Mesendoderm (in vitro differentiated cells): ENCODE data around the gene IPO5.

Experiments
- DNase-seq: peaks from one replicate; pipeline ENCODE4 v3.0.0; 2013
- H2AK5ac ChIP-seq: 2 replicates; pipeline ENCODE4 v1.6.1; 2013; ENCODE audit warnings: low read length, inconsistent platforms
- H2BK120ac ChIP-seq: 2 replicates; pipeline ENCODE4 v1.6.1; 2013; ENCODE audit warnings: low read depth, mild to moderate bottlenecking, low read length, moderate library complexity, mixed read lengths
- H2BK15ac ChIP-seq: replicated peaks from 2 replicates; pipeline ENCODE4 v1.6.1; 2013; ENCODE audit warnings: low read depth, mild to moderate bottlenecking, moderate library complexity
- H2BK5ac ChIP-seq: 2 replicates; pipeline ENCODE4 v1.6.1; 2013; ENCODE audit warnings: low read length, inconsistent platforms
- H3K18ac ChIP-seq: 2 replicates; pipeline ENCODE4 v1.6.1; 2013; ENCODE audit warnings: mild to moderate bottlenecking, low read length, mixed read lengths
- H3K23ac ChIP-seq: one replicate; pipeline ENCODE4 v1.6.1; 2013; ENCODE audit warnings: low read length
- H3K27ac ChIP-seq: 2 replicates; pipeline ENCODE4 v1.5.1; 2013; ENCODE audit warnings: low read depth, mild to moderate bottlenecking, inconsistent platforms, low read length, moderate library complexity
- H3K27me3 ChIP-seq: 2 replicates; pipeline ENCODE4 v1.6.1; 2013; ENCODE audit warnings: low read length, control low read depth, mild to moderate bottlenecking, inconsistent platforms; ENCODE audit not compliant: insufficient read depth, poor library complexity
- H3K36me3 ChIP-seq: 2 replicates; pipeline ENCODE4 v1.6.1; 2013; ENCODE audit warnings: low read length, inconsistent platforms; ENCODE audit not compliant: control insufficient read depth, insufficient read depth
- H3K4ac ChIP-seq: one replicate; pipeline ENCODE4 v1.6.1; 2013; ENCODE audit warnings: low read depth, mild to moderate bottlenecking, low read length, moderate library complexity
- H3K4me1 ChIP-seq: 2 replicates; pipeline ENCODE4 v1.6.1; 2013; ENCODE audit warnings: low read depth, low read length, inconsistent platforms; ENCODE audit not compliant: control insufficient read depth
- H3K4me2 ChIP-seq: 2 replicates; pipeline ENCODE4 v1.6.1; 2013; ENCODE audit warnings: low read length
- H3K4me3 ChIP-seq: 2 replicates; pipeline ENCODE4 v1.5.1; 2013; ENCODE audit warnings: mild to moderate bottlenecking, low read length
- H3K56ac ChIP-seq: one replicate; pipeline ENCODE4 v1.6.1; 2013; ENCODE audit warnings: low read length
- H3K79me1 ChIP-seq: 2 replicates; pipeline ENCODE4 v1.6.1; 2013; ENCODE audit warnings: low read length, inconsistent platforms
- H3K79me2 ChIP-seq: 2 replicates; pipeline ENCODE4 v1.6.1; 2013; ENCODE audit warnings: mild to moderate bottlenecking, low read length; ENCODE audit not compliant: control insufficient read depth, insufficient read depth
- H3K9ac ChIP-seq: 2 replicates; pipeline ENCODE4 v1.6.1; 2013; ENCODE audit warnings: low read length, inconsistent platforms
- H4K5ac ChIP-seq: one replicate; pipeline ENCODE4 v1.6.1; 2013; ENCODE audit warnings: low read length
- H4K8ac ChIP-seq: one replicate; pipeline ENCODE4 v1.6.1; 2013; ENCODE audit warnings: low read depth, mild to moderate bottlenecking, control low read depth, low read length, moderate library complexity
- WGBS: extraction: QIAGEN DNeasy Blood & Tissue Kit; methylation state at CpG from one replicate; pipeline ENCODE4 v1.1.7; 2013; ENCODE audit warnings: low lambda C conversion rate, missing lambda C conversion rate; ENCODE audit not compliant: insufficient coverage; ENCODE audit errors: extremely low coverage; 5-methylcytosine and 5-hydroxymethylcytosine counted together

Gene IPO5

GRCh38 chr13:97978651-97979050 is 25.2 kb downstream of the IPO5 start:
- Histone ChIP-seq H3K27me3 (no peaks in the 10 kb centered on the region), H4K5ac (no peak overlapping the region), H2AK5ac (no peak overlapping the region), H3K79me1 (no peaks in the 10 kb centered on the region), H3K4ac (no peak overlapping the region), H3K18ac (no peak overlapping the region), H3K4me1 (no peaks in the 10 kb centered on the region), H3K4me2 (no peak overlapping the region), H3K79me2 (peaks cover 39% of the 10 kb centered on the region), H2BK120ac (no peak overlapping the region), H3K4me3 (no peak overlapping the region), H2BK15ac (no peak overlapping the region), H3K23ac (no peak overlapping the region), H4K8ac (no peak overlapping the region), H3K27ac (no peak overlapping the region), H3K56ac (no peak overlapping the region), H3K9ac (no peak overlapping the region), H2BK5ac (no peak overlapping the region), H3K36me3 (no peaks in the 10 kb centered on the region)
- peak; percentile 80 for DNase-seq

GRCh38 chr13:97979051-97979450 is 25.6 kb downstream of the IPO5 start:
- no peaks in the 10 kb centered on the region for H3K79me1 ChIP-seq
- no peak overlapping the region for H2BK15ac ChIP-seq
- no peak overlapping the region for H4K5ac ChIP-seq
- no peak overlapping the region for H3K4me2 ChIP-seq
- no peak overlapping the region for H3K27ac ChIP-seq
- WGBS = no CpG with 5 or more reads among the region's 5 CpGs
- H3K23ac ChIP-seq = no peak overlapping the region
- no peak overlapping the region for H3K4ac ChIP-seq
- no peak overlapping the region for H2AK5ac ChIP-seq
- no peak overlapping the region for H3K4me3 ChIP-seq
- H3K18ac ChIP-seq = no peak overlapping the region
- no peak overlapping the region for H4K8ac ChIP-seq
- no peaks in the 10 kb centered on the region for H3K36me3 ChIP-seq
- peaks cover 39% of the 10 kb centered on the region for H3K79me2 ChIP-seq
- DNase-seq = no peak
- no peak overlapping the region for H2BK120ac ChIP-seq
- no peaks in the 10 kb centered on the region for H3K4me1 ChIP-seq
- no peaks in the 10 kb centered on the region for H3K27me3 ChIP-seq
- no peak overlapping the region for H3K9ac ChIP-seq
- H3K56ac ChIP-seq = no peak overlapping the region
- H2BK5ac ChIP-seq = no peak overlapping the region

- Histone ChIP-seq H3K27ac (no peak overlapping the region), H3K23ac (no peak overlapping the region), H3K79me2 (peaks cover 39% of the 10 kb centered on the region), H3K9ac (no peak overlapping the region), H3K4ac (no peak overlapping the region), H2BK15ac (no peak overlapping the region), H3K27me3 (no peaks in the 10 kb centered on the region), H3K4me2 (no peak overlapping the region), H3K18ac (no peak overlapping the region), H3K4me1 (no peaks in the 10 kb centered on the region), H4K5ac (no peak overlapping the region), H4K8ac (no peak overlapping the region), H2AK5ac (no peak overlapping the region), H3K4me3 (no peak overlapping the region), H2BK5ac (no peak overlapping the region), H2BK120ac (no peak overlapping the region), H3K36me3 (no peaks in the 10 kb centered on the region), H3K56ac (no peak overlapping the region), H3K79me1 (no peaks in the 10 kb centered on the region)
- no peak for DNase-seq
Measured at GRCh38 chr13:97979556-97979955, 26.1 kb downstream of the IPO5 start.

GRCh38 chr13:97982286-97982685 is 28.8 kb downstream of the IPO5 start:
- Histone ChIP-seq H3K4me2 (no peak overlapping the region), H4K5ac (no peak overlapping the region), H3K27me3 (no peaks in the 10 kb centered on the region), H3K4me1 (no peaks in the 10 kb centered on the region), H2BK120ac (no peak overlapping the region), H3K9ac (no peak overlapping the region), H3K27ac (no peak overlapping the region), H3K79me1 (peaks cover 4% of the 10 kb centered on the region), H3K56ac (no peak overlapping the region), H3K79me2 (peaks cover 34% of the 10 kb centered on the region), H2BK15ac (no peak overlapping the region), H3K18ac (no peak overlapping the region), H2BK5ac (no peak overlapping the region), H4K8ac (no peak overlapping the region), H3K4me3 (no peak overlapping the region), H2AK5ac (no peak overlapping the region), H3K4ac (no peak overlapping the region), H3K36me3 (peaks cover 2% of the 10 kb centered on the region), H3K23ac (no peak overlapping the region)
- no peak for DNase-seq

GRCh38 chr13:97986835-97987234 is 33.4 kb downstream of the IPO5 start:
- Histone ChIP-seq H2AK5ac (no peak overlapping the region), H3K79me1 (peaks cover 4% of the 10 kb centered on the region), H4K8ac (no peak overlapping the region), H3K18ac (no peak overlapping the region), H3K36me3 (peaks cover 6% of the 10 kb centered on the region), H3K4me3 (no peak overlapping the region), H3K4ac (no peak overlapping the region), H3K27ac (no peak overlapping the region), H3K4me1 (no peaks in the 10 kb centered on the region), H2BK15ac (no peak overlapping the region), H3K9ac (no peak overlapping the region), H2BK5ac (no peak overlapping the region), H3K4me2 (no peak overlapping the region), H3K56ac (no peak overlapping the region), H2BK120ac (no peak overlapping the region), H3K23ac (no peak overlapping the region), H3K27me3 (no peaks in the 10 kb centered on the region), H3K79me2 (peaks cover 5% of the 10 kb centered on the region), H4K5ac (no peak overlapping the region)
- DNase-seq = no peak
- no CpG with 5 or more reads among the region's 3 CpGs for WGBS

- no peak overlapping the region for H2AK5ac ChIP-seq
- peaks cover 16% of the 10 kb centered on the region for H3K36me3 ChIP-seq
- no CpG with 5 or more reads among the region's 2 CpGs for WGBS
- H3K9ac ChIP-seq = no peak overlapping the region
- no peak overlapping the region for H3K18ac ChIP-seq
- H4K8ac ChIP-seq = no peak overlapping the region
- no peak overlapping the region for H3K4me3 ChIP-seq
- H3K27ac ChIP-seq = no peak overlapping the region
- no peaks in the 10 kb centered on the region for H3K4me1 ChIP-seq
- H3K56ac ChIP-seq = no peak overlapping the region
- no peak overlapping the region for H2BK5ac ChIP-seq
- DNase-seq = no peak
- no peak overlapping the region for H3K4me2 ChIP-seq
- no peak overlapping the region for H2BK120ac ChIP-seq
- no peak overlapping the region for H3K23ac ChIP-seq
- H3K27me3 ChIP-seq = no peaks in the 10 kb centered on the region
- H3K79me1 ChIP-seq = peaks cover 2% of the 10 kb centered on the region
- H4K5ac ChIP-seq = no peak overlapping the region
- H2BK15ac ChIP-seq = no peak overlapping the region
- H3K79me2 ChIP-seq = no peaks in the 10 kb centered on the region
- H3K4ac ChIP-seq = no peak overlapping the region
Measured at GRCh38 chr13:97999653-98000052, 46.2 kb downstream of the IPO5 start.
